Activated effector memory CD4-positive, alpha-beta T cell treated with Interleukin-2 at 50 U/mL for 16 hours (primary cell): ENCODE data around the gene HCST.
A peak's percentile ranks its signal among the peaks of the same experiment; 100 is the strongest.
"Not testable (repeated sequence)": the region's sequence is repeated elsewhere in the genome, so short reads cannot be mapped to it uniquely, and the experiment has no call there.

ENCODE experiments used
- DNase-seq: peaks from one replicate; pipeline ENCODE4 v3.0.0-alpha.2; 2020

The HCST gene

DNA sequence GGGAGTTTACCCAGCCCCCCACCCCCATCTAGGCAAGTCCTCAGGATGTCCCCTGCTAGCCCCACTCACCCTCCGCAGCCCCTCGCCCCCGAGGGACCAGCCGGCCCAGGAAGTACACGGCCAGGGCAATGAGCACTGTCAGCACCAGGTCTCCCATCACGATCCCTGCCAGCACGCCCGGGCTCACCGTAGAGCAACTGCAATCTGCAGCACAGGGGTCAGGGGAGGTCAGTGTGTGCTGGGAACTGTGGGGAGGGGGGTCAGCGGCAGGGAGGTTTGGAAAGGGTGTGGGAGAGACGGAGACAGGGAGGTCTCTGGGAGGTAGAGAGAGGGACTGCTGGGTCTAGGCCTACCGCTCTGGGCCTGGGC lies 5.0 kb downstream of the HCST start:
- no peak for DNase-seq

GRCh38 chr19:35908010-35908441 lies 5.7 kb downstream of the HCST start, which contains the start of gene TYROBP:
Gene TYROBP (minus strand): TSS chr19:35908295. CDS start chr19:35908228, 67 bp downstream.
- no peak for DNase-seq

- no peak for DNase-seq
Observed at GRCh38 chr19:35908973-35909683, 6.8 kb downstream of the HCST start.

DNA sequence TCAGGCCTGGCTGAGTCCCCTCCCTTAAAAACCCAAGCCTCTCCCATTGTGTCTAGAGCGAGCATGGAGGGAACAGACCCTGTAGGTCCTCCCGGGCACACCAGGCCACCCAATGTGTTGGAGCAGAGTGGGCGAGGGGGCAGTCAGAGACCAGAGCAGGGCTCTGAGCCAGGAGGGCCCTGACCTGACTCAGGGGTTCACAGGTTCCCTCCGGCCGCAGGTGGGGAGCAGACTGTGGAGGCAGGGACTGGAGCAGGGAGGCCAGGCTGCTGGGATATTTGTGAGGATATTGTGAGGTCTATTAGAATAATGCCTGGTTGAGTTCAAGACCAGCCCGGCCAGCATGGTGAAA lies 7.3 kb downstream of the HCST start:
- no peak for DNase-seq

DNA sequence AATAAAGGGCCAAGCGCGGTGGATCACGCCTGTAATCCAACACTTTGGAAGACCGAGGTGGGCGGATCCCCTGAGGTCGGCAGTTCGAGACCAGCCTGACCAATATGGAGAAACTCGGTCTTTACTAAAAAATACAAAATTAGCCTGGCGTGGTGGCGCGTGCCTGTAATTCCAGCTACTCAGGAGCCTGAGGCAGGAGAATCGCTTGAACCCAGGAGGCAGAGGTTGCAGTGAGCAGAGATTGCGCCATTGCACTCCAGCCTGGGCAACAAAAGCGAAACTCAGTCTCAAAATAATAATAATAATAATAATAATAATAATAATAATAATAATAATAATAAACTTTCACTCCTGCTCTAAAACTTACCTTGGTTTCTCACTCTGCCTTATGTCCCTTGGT lies 8.0 kb downstream of the HCST start:
- DNase-seq = not testable (repeated sequence)

DNA sequence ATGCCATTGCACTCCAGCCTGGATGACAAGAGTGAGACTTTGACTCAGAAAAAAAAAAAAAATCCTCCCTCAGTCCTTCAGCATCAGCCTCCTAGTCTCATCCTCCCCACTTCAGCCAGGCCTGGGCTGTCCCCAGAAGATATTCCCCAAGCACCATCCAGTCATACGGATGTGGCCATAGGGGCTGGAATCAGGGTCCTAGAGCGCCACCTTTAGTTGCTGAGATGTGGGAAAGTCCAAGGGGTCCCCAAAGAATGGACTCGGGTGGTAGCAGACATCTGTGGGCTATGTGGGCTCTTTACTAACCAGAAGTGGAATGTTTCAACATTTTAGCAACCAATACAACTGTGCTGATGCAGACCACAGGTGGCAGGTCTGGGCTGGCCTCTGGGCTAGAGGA lies 8.8 kb downstream of the HCST start:
- no peak for DNase-seq

GRCh38 chr19:35911790-35912189 lies 9.5 kb downstream of the HCST start:
- no peak for DNase-seq

DNA sequence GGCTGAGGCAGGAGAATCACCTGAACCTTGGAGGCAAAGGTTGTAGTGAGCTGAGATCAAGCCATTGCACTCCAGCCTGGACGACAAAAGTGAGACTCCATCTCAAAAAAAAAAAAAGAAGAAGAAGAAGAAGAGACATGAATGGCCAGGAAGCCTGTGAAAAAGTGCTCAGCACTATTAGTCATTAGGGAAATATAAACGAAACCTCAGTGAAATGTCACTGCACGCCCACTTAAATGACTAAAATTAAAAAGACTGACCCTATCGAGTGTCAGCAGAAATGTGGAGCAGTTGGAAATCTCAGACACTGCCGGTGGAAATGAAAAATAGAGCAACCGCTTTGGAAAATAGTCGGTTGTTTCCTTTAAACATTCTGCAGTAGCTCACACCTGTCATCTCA lies 11.3 kb downstream of the HCST start:
- DNase-seq = no peak

- no peak for DNase-seq
Observed at GRCh38 chr19:35915443-35915842, 13.1 kb downstream of the HCST start.

DNA sequence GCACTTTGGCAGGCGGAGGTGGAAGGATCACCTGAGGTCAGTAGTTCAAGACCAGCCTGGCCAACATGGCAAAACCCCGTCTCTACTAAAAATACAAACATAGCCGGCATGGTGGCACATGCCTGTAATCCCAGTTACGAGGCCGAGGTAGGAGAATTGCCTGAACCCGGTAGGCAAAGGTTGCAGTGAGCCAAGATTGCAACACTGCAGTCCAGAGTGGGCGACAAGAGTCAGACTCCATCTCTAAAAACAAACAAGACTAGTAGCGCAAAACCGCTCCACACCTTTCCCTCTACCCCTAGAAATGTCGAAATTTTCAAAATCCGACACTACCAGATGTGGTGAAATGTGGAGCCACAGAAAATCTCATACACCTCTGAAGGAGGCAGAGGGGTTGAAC lies 17.0 kb downstream of the HCST start:
- no peak for DNase-seq

DNA sequence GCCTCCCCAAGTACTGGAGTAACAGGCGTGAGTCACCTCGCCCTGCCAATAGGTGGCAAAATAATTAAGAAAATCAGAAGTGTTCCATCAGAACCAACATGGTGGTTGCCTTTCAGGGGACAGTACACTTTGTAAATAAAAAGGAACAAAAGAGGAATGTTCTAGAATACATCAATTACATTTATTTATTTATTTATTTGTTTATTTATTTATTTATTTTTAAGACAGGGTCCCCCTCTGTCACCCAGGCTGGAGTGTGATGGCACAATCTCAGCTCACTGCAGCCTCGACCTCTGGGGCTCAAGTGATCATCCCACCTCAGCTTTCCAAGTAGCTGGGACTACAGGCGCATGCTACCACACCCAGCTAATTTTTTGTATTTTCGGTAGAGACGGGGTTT lies 18.7 kb downstream of the HCST start:
- DNase-seq = no peak

DNA sequence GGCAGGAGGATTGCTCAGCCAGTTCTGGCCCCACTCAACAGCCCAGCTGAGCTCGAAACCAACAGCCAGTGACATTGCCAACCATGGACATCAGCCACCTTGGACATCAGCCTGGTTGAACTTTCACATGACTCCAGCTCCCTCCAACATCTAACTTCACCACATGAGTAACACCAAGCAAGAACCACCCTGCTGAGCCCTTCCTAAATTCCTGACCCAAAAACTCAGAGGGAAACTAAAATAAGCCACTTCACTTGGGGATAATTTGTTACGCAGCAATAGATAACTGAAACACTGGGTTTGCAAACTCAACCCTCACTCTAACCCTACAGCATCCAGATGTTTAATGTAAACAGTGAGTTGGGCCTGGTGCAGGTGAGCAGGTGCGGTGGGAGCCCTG lies 23.2 kb downstream of the HCST start:
- DNase-seq = no peak

- DNase-seq = no peak
Observed at GRCh38 chr19:35928507-35928906, 26.2 kb downstream of the HCST start.

GRCh38 chr19:35929876-35930275 lies 27.5 kb downstream of the HCST start:
- no peak for DNase-seq

DNA sequence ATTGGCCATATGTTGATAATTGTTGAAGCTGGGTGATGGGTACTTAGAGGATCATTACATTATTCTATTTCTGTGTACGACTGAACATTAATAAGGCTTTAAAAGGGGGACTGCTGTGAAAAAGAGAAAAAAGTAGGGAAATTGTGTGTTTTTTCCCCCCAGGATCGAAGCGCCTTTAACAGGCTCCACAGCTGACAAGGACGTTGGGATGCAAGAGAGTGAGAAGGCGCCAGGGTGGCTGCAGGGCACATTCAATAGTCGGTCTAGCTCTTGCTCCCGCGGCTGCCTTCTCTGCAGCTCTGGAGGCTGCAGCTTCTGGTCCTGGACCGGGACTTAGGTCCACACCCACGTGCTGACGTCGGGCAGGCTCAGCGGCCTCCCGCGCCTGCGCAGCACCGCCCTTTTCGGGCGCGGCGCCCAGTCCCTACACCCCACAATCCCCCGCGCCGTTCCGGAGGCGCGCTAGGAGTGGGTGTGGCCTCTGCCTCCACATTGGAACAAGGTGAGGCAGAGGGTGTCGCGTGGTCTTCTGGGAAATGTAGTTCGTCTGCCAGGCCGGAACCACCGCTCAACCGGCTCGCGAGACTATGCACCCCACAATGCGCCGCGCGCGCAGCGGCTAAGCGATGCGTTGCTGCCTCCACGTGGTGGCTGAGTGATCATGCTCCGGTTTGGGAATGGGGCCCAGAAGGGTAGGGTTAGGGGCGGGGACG lies 29.0 kb downstream of the HCST start:
- peak; percentile 99 for DNase-seq

DNA sequence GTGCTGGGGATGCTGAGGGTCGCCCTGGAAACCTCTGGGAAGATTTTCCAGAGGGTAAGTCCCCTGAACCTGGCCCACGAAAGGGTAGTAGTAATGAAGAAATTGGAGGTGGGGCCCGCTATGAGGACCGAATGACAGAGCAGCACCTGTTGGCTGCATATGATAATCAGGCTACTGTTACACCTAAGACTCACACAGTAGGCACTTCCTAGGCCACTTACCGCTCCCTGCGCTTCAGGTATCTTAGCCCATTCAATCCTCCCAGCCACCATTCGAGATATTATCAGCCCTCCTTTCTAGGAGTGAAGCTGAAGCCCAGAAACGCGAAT lies 29.5 kb downstream of the HCST start:
- no peak for DNase-seq

GRCh38 chr19:35932291-35932936 lies 30.1 kb downstream of the HCST start:
- no peak for DNase-seq

DNA sequence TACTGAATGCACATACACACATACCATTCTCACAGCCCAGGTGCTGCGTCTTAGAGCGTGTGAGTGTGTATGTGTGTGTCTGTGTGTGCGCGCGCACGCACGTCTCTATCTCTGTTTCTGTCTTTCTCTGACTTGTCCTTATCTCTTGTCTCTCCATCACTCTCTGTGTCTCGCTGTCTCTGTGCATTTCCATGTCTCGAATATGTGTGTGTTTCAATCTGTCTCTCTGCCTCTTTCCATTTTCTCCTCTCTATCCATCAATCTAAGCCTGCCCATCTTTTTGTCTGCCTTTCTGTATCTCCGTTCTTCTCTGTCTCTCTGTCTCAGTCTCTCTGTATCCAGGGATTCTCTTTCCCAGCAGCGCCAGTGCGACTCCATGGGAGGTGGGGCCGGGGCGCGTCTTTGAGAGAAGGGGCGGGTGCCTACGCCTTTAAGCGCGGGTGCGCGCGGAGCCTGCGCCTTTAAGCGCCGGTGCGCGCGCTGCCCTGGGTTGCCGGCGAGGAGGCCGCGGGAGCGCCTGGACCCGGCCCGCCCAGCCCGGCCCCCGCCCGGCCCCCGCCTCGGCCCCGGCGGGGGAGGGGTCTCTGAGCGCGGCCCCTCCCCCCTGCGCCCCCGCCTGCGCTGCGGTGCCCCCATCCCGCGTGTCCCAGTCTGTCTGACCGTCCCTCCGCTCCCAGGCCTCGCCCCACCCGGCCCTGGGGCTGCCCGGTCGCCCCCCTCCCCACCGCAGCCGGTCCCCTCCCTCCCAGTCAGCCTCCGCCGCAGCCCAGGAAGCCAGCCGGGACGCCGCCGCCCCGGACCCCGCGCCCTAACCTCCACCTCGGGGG lies 33.8 kb downstream of the HCST start, which contains the start of gene LRFN3:
TSS of gene LRFN3 (plus strand) at position 464 of the 827 bp plus-strand sequence. CDS start 3,052 bp downstream, outside the sequence.
- DNase-seq = peak; percentile 42

GRCh38 chr19:35936738-35937268 lies 34.5 kb downstream of the HCST start:
- DNase-seq = no peak

- no peak for DNase-seq
Observed at GRCh38 chr19:35937345-35938281, 35.3 kb downstream of the HCST start.

- no peak for DNase-seq
Observed at GRCh38 chr19:35938282-35939224, 36.2 kb downstream of the HCST start.
